ENCODE data around the gene SCN3A. TPM values are rescaled to one million over a fixed set of nuclear protein-coding genes. Genes with fewer than 3 reads are reported as not detected.

The SCN3A gene
- polyA plus RNA-seq, 3 donors, result 0.28 to 0.83 (median 0.34) TPM

DNA sequence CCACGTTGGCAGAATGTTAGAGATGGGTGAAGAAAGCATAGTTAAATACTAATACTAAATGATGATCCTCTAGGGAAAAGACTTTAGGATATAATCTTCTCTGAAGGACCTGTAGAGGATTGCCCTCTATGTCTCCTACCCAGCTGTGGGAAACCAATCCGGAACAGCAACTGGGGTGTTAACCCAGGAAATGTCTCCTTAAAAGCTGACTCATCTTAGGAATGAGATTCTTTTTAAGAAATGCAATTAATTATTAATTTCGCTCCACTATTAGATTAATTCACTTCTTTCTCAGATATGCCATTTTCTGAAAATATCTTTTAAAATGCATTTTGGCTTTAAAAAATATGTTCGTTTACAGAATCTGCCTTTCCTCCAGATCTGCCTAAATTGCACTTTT, 7.4 kb downstream of the SCN3A start:
- DNase-seq (ENCODE audit: extremely low read depth in 1 of 11, low read depth in 9 of 11, low spot score in 4 of 11), result no peak

DNA sequence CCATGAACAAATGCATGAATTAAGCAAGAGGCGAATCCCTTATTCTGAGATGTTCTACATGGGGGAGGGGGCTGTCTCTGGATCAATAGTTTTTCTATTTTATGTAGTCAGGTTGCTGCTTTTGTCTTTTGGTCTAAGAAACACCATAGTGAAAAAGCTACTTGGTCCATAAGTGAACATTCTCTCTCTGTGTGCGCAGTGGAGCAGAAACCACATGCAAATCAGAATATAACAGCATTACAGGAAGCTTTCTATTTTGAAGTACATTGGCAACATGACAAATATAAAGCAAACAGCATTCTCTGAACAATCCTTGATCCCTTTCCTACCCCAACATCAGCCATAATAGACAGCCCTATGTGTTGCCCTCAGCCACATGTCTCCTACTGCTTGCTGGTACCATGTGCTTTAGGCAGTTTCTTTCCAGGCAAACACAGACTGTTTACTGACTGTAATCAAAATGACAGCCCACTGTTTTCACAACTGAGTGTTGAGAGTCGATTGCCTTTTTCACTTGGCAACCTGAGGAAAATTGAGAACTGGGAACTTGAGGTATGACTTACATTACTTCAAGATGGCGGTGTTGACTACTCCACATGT, 10.6 kb downstream of the SCN3A start:
- DNase-seq (ENCODE audit: extremely low read depth in 1 of 11, low read depth in 9 of 11, low spot score in 4 of 11), result no peak

DNA sequence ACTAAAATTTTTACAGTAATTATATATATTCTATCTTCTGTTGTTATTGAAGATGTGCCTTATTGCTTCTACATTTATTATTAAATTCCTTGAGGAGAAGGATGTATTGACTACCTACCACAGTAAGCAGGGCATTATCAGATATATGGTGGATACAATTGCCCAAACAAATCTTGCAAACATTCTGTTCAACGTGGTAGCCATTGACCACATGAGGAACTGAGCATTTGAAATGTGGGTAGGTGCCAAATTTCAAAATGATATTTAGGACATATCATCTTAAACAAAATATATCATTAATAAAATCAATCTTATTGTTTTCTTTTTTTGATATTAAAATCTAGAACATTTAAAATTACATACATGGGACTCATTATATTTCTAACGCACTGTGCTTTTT, 11.1 kb downstream of the SCN3A start:
- no peak for DNase-seq (ENCODE audit: extremely low read depth in 1 of 11, low read depth in 9 of 11, low spot score in 4 of 11)

DNA sequence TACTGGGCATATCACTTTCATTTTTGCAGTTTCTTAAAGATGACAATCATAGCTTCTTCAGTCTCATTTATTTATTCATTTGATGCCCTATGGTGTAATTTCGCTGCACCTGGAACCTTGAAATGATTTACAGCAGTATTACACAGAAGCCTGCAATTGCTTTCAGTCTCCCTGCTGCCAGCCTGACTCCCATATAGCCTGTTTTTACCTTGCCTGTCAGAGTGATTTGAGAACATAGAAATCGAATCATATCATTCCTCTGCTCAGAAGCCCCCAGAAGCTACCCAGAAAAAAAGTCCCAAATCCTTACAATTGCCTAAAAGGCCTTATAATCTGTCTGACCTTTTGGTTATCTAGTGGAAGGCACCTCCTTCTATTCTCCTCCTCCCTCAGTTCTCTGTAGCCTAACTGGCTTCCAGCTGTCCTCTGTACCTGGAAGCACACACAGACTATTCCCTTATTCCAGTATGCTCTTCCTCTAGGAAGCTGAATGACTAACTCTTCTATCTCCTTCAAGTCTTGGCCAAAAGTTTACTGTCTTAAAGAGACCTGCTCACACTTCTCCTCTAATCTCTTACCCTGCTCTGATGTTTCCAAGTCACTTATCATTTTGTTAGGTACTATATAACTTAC, 12.6 kb downstream of the SCN3A start:
- DNase-seq (ENCODE audit: extremely low read depth in 1 of 11, low read depth in 9 of 11, low spot score in 4 of 11), result no peak

DNA sequence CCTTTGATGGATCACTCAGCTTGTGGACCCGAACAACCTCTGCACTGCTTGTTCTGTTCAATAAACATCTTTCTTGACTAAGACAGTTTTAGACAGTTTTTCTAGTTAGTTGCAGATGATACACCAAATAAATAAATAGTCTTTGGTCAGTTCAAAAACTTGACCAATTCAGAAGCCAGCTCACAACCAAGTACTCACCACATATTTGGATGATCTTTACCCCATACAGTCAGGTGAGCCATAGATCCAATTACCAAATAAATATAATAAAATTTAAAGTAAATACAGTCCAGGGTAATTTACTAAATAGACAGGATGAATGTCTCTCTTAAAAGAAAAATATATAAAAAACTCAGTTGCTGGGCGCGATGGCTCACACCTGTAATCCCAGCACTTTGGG, 18.2 kb downstream of the SCN3A start:
- no peak for DNase-seq (ENCODE audit: extremely low read depth in 1 of 11, low read depth in 9 of 11, low spot score in 4 of 11)

DNA sequence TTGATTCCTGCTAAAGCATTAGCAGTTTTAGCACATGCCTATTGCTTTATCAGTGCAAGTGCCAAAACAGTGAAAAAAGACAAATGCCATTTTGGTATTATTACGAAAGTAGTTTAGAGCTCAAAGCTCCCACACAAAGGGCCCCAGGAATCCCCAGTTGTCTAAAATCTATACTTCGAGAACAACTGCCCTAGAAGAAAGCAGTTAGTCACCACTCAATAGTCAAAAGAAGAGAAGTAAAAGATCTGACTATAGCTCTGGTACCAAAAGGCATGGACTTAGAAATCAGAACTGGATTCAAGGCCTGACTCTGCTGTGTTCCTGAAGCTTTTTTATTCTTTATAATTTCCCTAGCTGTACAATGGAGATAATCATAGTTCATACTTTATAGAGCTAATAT, 21.8 kb downstream of the SCN3A start:
- DNase-seq (ENCODE audit: extremely low read depth in 1 of 11, low read depth in 9 of 11, low spot score in 4 of 11), result no peak

DNA sequence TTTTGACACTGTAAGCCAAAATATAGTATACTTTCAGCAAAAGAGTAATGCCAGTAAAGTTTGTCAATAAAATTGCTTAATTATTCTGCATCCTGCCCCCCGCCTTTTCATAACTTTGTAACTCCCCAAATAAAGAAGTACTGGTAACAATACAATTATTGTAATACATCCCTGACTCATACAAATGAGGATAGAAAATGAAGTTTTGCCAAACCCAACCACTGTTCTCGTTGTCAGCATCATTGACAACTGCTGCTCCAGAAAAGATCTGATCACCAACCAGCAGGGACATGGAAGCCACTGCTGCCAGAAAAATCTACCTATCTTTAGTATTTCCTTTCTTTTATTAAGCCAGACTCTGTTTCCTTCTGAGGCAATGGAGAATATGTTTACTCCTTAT, 27.1 kb downstream of the SCN3A start:
- no peak for DNase-seq (ENCODE audit: extremely low read depth in 1 of 11, low read depth in 9 of 11, low spot score in 4 of 11)

DNA sequence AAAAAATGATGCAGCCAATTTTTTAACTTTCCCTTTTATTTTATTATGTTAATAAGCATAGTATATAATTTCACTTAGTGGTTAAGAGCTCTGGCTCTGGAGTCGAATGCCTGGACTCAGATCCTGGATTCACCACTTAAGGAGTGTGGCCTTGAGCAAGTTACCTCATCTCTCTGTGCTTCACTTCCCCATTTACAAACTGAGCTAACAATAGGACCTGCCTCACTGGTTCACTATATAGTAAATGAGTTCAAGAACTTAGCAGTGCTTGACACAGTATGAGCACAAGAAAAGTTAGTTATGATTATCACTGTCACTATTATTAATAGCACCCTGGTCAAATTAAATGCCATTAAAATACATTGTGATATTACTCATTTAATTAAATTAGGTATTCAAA, 30.6 kb downstream of the SCN3A start:
- DNase-seq (ENCODE audit: extremely low read depth in 1 of 11, low read depth in 9 of 11, low spot score in 4 of 11), result no peak

DNA sequence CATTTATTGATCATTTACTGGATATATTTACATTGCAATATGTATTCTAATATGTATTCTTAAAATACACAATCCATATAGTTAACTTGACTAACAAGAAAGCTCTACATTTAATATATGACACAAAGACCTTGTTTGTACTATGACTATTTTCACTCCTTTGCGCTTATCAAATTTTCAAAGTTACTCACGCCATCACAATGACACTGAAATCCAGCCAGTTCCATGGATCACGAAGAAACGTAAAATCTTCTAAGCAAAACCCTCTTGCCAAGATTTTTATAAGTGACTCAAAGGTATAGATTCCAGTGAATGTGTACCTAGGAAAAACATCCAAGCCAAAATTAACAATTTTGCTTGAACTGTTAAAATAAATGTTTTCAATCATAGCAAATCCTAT, 39.6 kb downstream of the SCN3A start:
- no peak for DNase-seq (ENCODE audit: extremely low read depth in 1 of 11, low read depth in 9 of 11, low spot score in 4 of 11)

DNA sequence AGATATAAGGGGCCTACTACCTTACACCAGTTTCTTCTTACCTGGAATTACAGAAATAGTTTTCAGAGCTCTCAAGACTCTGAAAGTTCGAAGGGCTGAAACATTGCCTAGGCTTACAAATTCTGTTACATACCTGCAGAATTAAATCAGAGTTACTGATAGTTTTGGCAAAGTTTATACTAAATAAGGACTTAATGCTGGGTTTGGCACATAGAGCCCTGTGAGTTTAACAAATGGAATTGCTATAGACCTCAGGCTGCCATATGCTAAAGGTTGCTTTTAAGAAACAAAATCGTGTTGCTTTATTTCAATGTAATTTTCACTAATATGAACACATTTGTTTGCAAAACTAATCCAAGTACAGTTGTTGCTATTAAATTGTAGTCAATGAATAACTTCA, 40.1 kb downstream of the SCN3A start:
- no peak for DNase-seq (ENCODE audit: extremely low read depth in 1 of 11, low read depth in 9 of 11, low spot score in 4 of 11)

DNA sequence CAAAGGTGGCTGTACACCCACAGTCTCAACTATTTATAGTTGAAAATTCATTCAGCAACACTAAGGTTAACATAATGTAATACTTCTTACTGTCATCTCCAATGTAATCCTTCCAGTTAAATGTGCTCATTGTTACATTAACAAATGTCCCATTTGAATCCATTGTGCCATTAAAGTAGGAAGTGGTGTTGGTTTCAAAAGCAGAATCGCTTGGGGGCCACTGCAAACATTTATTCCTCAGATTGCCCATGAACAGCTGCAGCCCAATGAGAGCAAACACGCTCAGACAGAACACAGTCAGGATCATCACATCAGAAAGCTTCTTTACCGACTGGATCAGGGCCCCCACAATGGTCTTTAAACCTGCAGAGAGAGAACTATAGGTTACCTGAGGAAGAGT, 41.4 kb downstream of the SCN3A start:
- DNase-seq (ENCODE audit: extremely low read depth in 1 of 11, low read depth in 9 of 11, low spot score in 4 of 11), result no peak

DNA sequence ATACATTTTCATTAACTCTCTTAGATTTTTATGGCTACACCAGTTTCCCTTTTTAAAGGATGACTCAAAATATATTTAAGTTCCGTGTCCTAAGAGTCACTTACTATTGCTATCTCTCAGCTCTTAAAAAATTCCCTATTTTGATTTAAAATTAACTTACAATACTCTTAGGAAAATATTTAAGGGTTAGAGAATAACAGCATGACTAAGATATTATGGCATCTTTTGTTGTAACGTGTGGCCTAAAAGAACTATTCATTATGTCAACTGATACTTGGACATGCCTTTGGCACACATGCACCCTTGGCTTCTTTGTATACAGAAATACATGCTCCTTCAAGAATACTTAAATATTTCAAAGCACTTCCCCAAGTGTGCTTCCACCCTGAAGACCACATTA, 42.3 kb downstream of the SCN3A start:
- no peak for DNase-seq (ENCODE audit: extremely low read depth in 1 of 11, low read depth in 9 of 11, low spot score in 4 of 11)

DNA sequence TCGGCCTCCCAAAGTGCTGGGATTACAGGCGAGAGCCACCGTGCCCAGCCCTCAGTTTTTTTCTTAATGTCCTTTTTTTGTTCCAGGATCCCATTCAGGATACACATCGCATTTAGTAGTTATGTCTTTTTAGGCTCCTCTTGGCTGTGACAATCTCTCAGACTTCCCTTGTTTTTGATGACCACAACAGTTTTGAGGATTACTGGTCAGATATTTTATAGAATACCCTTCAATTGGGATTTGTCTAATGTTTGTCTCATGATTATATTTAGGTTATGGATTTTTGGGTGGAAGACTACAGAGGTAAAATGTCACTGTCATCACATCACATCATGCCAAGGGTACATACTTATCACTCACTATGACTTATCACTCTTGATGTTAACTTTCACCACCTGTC, 46.7 kb downstream of the SCN3A start:
- no peak for DNase-seq (ENCODE audit: extremely low read depth in 1 of 11, low read depth in 9 of 11, low spot score in 4 of 11)

DNA sequence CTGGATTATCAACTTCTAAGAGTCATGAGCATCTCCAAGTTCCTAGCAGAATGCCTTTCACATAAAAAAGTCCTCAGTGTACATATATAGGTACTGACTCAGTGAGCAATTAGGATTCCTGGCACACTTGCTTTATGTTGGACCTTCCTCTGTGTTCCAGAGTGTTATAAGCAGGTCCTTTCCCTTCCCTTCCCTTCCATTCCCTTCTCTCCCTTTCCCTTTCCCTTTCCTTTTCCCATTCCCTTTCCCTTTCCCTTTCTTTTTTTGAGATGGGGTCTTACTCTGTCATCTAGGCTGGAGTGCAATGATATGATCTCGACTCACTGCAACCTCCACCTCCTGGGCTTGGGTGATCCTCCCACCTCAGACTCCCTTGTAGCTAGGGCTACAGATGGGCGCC, 48.7 kb downstream of the SCN3A start:
- no peak for DNase-seq (ENCODE audit: extremely low read depth in 1 of 11, low read depth in 9 of 11, low spot score in 4 of 11)

DNA sequence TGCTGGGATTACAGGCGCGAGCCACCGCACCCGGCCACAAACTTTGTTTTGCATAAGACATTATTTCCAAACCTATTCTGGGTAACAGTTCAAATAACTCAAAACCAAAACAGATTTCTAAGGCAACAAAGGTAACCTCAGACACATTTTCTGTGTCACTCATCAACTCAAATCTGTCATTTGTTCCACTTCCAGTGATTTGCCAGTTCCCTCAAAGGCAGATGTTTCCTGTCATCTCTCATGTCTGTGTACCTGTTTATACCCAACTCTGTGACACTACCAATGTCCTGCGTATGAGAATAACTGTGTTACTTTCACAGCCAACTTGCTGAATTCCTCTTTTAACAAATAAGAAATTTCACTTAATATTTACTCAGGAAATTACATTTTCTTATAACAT, 54.4 kb downstream of the SCN3A start:
- DNase-seq (ENCODE audit: extremely low read depth in 1 of 11, low read depth in 9 of 11, low spot score in 4 of 11), result no peak

DNA sequence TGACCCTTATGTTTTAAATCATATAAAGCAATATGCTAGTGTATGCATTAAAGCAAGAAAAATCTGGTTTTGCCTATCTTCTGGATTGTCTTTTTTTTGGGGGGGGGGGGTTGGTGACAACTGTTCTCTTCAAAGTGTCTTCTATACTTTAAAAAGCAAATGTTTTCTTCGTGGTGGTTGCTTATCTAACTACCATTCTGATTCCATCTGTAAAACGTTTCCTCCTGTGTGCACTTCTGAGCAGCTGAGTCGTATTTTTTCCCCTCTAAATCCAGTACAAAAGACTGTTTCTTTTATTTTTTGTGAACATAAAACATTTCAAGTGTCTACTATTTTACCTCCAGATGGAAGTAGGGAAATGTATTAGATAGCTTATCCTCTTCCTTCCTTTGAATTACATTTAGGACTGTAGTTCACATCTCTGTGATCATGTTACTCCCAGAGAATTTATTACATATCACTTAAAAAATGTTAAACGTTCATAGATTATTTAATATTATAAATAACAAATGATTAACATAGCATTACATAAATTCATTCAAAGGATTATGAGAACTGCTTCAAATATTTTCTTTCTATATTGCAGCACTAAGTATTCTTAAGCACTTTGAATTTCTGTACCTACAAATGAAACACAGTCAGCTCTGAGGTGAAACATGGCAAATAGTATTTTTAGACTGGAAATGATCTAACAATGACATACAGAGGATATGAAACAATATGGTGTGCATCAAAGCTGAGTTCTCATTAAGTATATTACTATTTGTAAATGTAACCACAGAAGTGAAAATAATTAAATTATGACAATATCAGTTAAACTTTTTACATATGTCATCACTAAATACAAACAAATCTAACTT, 56.4 kb downstream of the SCN3A start:
- DNase-seq (ENCODE audit: extremely low read depth in 1 of 11, low read depth in 9 of 11, low spot score in 4 of 11), result no peak

DNA sequence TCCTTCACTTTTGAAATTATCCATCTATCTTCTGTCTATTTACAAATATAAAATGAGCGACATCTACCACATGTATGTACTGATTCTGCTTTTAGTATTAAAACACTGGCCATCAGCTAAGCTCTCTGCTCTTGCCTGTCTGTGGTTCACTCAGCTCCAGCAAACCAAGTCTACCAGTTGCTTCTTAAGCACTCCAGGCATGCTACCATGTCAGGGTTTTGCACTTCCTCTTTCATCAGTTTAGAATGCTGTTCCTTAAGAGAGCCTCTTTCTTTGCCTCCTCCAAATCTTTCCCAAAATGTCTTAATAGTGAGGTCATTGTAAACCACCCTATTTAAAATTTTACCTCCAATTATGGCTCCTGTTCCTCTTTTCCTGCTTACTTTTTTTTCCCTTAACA, 59.5 kb downstream of the SCN3A start:
- DNase-seq (ENCODE audit: extremely low read depth in 1 of 11, low read depth in 9 of 11, low spot score in 4 of 11), result no peak

DNA sequence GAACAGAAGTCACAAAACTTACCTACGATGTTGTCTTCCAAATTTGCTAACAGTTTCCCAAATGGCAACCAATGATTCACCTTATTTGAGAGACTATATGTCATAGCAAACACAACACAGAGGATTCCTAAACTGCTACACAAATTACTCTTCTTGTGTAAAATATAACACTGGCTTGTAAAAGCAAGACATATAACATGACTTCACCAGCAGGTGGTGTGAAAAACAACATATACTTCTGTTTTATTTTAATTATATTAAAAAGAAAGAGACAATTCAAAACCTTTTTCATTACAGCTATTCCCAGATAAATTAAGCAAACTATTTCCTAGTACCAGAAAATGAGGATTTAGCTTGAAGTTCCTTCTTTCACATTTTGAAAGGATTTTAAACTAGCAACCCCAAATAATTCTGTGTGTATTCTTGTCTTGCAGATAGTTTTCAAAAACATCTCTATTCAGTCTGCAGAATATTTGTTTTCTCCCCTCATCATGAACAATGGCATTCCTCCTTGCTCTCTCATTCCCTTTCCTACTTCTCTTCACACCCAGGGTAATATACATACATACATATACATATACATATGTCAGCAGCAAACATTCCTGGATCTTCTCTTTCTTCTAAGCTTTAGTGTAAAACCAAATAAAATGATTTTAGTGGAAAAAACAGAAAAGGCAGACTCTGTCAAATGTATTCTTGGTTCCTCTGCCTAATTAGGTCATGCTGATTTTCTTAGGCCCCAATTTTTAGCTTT, 62.1 kb downstream of the SCN3A start:
- no peak for DNase-seq (ENCODE audit: extremely low read depth in 1 of 11, low read depth in 9 of 11, low spot score in 4 of 11)

DNA sequence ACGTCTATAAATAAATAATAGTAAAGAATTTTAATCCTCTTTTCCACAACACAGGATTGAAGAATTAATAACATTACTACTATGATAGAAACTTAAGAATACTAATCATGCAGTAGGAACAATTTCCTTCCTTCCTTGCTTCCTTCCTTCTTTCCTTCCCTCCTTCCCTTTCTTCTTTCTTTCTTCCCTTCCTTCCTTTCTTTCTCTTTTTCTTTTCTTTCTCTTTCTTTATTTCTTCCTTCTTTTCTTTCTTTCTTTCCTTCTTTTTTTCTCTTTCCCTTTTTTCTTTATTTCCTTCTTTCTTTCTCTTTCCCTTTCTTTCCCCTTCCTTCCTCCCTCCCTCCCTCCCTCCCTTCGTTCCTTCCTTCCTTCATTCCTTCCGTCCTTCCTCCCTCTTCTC, 77.6 kb downstream of the SCN3A start:
- no peak for DNase-seq (ENCODE audit: extremely low read depth in 1 of 11, low read depth in 9 of 11, low spot score in 4 of 11)

DNA sequence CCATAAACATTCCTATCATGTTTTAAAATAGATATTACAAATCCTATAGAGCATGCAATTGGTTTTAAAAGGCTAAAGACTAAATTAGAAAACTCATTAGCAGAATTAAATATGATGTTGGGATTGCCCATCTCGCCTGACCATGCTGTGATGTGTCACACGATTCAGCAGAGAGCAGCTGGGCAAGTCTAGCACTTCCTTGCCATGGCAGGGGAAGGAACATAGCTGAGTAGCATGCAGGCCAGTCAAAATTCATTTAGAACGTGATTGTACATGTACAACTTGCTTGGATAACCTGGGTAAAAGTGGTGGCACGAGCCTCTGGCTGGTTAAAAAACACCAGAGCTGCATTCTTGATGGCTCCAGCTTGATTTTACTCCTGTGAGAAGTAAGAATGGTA, 81.3 kb downstream of the SCN3A start:
- DNase-seq (ENCODE audit: extremely low read depth in 1 of 11, low read depth in 9 of 11, low spot score in 4 of 11), result no peak

All from renal cortex interstitium (tissue), 11 donors.